ENCODE results near the gene GLRA3.
A peak's percentile ranks its signal among the peaks of the same experiment; 100 is the strongest.
"Not testable (repeated sequence)": the region's sequence is repeated elsewhere in the genome, so short reads cannot be mapped to it uniquely, and the experiment has no call there.

Gene GLRA3

DNA sequence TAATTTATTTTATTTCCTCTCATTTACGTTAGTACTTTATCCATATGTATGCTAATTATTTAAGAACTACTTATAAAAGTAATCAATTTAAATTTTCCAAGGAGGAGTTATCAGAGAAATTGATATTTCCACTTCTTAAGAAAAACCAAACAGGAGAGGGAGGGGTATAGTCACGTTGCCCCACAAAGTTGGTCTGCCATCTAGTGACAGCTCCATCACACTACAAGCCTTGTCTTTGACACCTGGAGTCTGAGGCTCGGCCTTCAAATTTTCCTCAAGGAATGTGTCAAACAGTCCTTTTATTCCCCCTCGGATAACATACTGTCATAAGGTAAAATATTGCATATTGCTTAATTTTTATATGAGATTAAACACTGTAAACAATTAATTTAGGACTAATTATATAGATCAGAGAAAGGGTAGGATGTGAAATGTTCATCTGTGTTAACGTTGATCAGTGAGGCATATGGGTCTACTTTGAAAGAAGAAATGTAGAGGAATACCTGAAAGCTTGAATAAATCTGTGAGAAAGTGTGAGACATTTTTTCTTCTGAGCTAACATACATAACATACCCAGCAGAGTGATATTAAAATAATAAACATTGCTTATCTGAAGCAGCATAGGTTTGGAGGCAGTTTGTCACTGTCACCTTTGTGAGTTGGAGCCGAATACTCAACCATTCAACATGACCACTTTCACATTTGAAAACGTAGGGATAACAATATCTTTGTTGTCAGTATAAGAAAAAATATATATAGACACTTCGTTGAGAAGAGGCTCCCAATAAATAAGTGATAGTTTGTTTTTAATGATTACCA lies 114.4 kb downstream of the GLRA3 start:
- peak; percentile 65 for DNase-seq (ENCODE audit: low spot score)

DNA sequence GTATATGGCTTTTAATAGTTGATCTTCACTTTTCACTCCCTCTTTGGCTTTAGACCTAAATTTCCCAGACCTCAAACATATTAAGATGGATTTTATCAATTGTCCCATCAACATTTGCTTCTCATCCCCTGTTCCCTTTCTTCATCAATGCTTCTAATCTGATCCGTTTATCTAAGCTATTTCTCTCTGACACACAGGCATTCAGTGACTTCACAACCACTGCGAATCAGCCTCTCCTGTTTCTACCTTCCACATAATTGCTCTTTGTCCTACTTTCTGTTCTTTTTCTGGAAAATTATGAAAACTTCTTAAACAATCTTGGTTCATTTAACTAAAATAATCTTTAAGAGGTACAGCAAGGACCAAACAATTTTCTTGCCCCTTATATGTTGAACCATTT lies 115.2 kb downstream of the GLRA3 start:
- DNase-seq (ENCODE audit: low spot score), result no peak

DNA sequence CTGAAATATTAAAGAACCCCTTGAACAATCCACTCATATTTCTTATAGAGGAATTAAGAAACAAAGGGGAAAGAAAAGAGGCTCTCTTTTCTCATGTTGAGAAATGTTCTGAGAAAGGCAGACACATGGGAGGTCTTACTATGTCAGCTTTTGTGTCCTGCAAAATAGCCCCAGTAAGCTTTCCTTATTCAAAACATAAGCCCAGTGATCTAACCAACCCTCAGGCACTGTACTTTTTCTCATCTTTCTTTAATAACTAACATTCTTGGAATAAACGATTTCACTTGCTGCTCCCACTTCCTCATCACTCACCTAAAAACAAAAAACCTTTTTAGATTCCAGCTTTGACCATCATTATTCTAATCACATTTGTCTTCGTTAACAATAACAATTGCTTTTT lies 115.9 kb downstream of the GLRA3 start:
- no peak for DNase-seq (ENCODE audit: low spot score)

- DNase-seq (ENCODE audit: low spot score), result no peak
Observed at GRCh38 chr4:174709526-174709925, 119.5 kb downstream of the GLRA3 start.

DNA sequence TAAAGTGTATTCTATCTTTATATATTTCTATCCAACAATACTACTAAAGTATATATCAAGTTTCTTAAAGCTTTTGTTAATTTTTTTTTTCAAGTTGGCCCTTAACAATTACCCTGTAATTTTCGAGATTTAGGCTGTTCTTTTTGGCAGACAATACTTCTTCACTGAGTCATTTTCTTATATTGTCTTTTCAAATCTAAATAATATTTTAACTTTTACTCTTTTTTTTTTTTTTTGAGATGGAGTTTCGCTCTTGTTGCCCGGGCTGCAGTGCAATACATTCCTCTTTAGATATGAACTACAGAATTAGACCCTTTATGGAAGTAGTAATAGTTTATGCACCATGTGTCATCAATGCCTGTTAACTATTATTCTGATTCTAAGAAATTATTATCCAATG lies 120.7 kb downstream of the GLRA3 start:
- DNase-seq (ENCODE audit: low spot score), result no peak

DNA sequence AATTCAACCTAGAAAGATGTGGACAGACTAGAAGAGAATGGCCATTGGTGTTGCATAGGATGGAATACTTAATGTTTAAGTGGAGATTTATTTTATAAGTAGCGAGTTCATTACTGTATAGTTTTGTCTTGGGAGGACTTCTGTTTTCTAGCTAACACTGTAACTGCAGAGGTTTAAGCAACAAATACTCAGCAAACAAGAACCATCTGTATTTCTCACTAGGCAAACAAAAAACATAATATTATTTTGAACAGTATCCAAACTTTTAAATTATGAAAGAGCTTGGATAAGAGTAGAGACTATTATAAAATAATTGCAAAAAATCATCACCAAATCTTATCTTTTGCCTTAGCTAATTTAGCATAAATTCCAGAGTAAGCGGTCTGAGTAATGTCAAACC lies 121.1 kb downstream of the GLRA3 start:
- no peak for DNase-seq (ENCODE audit: low spot score)

- DNase-seq (ENCODE audit: low spot score), result no peak
Observed at GRCh38 chr4:174707051-174707676, 121.9 kb downstream of the GLRA3 start.

DNA sequence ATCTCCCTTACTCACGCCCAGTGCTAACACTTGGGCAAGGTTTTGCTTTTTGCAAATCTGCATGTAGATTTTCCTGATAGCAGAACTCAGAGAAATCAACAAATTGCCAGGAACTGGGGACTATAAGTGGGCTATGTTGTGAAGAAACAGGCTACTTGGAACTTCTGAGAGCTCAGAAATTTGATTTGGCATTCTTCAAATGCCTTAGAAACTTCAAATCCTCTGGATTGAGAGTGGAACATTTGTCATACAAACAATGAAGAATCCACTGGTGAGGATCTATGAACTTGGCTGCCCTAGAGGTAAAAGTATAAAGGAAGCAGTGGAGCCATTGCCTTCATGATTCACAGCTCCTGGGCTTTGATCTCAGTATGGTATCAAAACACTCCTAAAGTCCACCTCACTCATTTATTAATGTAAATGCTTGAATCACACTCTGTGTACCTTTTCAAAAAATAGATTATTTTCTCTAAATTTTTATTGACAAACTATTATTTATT lies 126.0 kb downstream of the GLRA3 start:
- peak; percentile 16 for DNase-seq (ENCODE audit: low spot score)

- DNase-seq (ENCODE audit: low spot score), result no peak
Observed at GRCh38 chr4:174699654-174700053, 129.4 kb downstream of the GLRA3 start.

DNA sequence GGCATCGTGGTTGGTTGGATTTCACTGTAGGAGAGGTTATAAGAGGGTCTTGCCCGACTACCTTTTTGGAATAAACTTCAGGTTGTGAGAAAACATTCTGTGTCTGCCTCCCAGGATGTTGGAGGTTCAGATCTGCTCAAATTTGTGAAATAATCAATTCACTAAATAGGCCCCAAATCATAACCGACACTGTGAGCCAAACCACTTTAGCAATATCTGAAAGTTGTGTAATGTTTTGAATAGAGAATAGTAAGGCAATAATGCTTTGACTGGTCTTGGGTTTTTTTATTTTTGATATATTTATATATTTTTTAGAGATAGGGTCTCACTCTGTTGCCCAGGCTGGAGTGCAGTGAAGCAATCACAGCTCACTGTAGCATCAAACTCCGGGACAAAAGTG lies 131.2 kb downstream of the GLRA3 start:
- DNase-seq (ENCODE audit: low spot score), result no peak

DNA sequence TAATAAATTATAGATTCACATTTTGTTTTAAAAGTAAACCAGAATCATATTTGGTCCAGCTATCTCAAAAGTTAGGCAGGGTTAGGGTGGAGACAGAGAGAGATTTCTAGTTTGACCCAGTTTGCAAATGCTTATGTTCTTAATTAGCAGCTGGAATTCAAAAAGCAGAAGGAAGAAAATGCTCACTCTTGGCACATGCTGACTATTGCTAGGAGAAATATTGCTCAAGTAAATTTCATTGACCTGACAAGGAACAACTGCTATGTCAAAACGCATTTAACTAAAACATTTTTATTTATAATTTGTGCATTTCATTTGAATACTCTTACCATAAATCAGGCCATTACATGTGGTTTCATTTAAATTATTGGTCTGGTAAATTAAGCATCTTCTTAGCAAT lies 131.8 kb downstream of the GLRA3 start:
- peak; percentile 60 for DNase-seq (ENCODE audit: low spot score)

GRCh38 chr4:174696657-174697056 lies 132.4 kb downstream of the GLRA3 start:
- DNase-seq (ENCODE audit: low spot score), result no peak

DNA sequence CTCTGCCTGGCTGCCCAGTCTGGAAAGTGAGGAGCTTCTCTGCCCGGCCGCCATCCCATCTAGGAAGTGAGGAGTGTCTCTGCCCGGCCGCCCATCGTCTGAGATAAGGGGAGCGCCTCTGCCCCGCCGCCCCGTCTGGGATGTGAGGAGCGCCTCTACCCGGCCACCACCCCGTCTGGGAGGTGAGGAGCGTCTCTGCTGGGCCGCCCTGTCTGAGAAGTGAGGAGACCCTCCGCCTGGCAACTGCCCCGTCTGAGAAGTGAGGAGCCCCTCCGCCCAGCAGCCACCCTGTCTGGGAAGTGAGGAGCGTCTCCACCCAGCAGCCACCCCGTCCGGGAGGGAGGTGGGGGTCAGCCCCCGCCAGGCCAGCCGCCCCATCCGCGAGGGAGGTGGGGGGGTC lies 137.2 kb downstream of the GLRA3 start:
- not testable (repeated sequence) for DNase-seq (ENCODE audit: low spot score)

GRCh38 chr4:174690665-174691064 lies 138.4 kb downstream of the GLRA3 start:
- DNase-seq (ENCODE audit: low spot score), result no peak

DNA sequence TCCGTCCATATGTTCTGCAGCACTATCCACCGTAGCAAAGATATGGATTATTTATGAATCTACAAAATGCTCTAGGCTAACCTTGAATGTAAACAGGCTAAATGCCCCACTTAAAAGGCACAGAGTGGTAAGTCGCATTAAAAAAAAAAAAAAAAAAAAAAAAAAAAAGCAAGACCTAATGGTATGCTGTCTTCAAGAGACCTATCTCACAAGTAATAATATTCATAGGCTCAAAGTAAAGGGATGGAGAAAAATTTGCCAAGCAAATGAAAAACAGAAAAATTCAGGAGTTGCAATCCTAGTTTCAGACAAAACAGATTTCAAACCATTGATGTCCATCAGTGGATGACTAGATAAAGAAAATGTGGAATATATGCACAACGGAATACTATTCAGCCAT lies 139.4 kb downstream of the GLRA3 start:
- DNase-seq (ENCODE audit: low spot score), result no peak

DNA sequence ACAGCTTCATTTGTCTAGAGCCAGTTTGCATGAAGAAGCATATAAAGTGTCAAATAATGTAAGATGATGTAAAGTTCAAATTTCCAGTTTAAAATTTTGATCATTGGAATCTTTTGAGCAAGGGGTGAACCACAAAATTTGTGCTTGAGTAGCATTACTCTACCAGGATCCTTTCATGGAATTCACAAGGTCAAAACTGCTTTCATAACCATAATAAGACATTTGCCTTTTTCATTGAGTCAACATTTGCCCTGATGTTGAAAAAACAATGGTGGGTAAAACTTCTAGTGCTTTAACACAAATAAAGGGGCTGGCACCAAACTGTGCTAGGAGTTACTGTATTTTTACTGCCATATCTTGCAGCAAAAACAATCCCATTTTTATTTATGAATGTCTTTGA lies 142.2 kb downstream of the GLRA3 start:
- DNase-seq (ENCODE audit: low spot score), result no peak

DNA sequence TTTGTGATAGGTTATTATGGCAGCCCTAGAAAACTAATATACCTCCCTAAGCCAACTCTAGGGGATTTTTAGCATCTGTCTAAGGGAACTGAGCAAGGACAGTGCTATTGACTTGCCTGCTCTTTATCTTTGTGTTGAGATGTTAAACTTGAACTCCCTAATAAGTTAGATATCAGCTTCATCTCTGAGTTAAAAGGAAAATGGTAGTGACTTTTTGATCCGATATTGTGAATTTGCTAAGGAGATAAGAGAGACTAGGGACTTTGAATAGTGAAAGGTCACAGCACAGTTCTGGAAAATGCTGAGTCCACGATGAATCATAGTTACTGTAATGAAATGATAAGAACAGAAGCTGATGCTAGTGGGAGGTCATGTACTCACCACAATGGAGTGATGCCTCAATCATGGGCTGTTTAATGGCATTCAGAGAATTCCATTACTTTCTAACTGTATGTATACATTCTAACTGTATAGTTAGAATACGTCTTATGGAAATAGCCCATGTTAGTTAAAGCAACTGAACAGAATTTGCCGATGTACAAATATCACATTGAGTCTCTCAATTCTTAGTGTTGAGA lies 147.2 kb downstream of the GLRA3 start:
- DNase-seq (ENCODE audit: low spot score), result peak; percentile 18

GRCh38 chr4:174674305-174674840 lies 154.7 kb downstream of the GLRA3 start:
- no peak for DNase-seq (ENCODE audit: low spot score)

DNA sequence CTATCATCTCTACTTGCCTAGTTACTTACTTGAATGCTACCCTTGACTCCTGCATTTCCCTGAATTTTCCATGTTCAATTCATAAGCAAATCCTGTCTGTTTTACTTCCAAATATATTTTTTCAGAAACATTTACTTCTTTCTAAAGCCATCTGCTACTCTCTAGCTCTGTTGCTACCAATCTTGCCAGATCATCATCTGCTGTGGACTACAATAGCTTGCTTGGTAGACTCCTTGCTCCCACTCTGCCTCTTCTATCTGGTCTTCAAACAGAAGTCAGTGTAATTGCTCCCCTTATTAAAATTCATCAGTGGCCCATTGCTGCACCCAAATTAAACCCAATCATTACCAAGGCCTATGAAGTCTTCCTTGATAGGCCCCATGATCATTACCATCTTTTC lies 155.2 kb downstream of the GLRA3 start:
- no peak for DNase-seq (ENCODE audit: low spot score)

GRCh38 chr4:174672276-174672675 lies 156.8 kb downstream of the GLRA3 start:
- peak; percentile 27 for DNase-seq (ENCODE audit: low spot score)

DNA sequence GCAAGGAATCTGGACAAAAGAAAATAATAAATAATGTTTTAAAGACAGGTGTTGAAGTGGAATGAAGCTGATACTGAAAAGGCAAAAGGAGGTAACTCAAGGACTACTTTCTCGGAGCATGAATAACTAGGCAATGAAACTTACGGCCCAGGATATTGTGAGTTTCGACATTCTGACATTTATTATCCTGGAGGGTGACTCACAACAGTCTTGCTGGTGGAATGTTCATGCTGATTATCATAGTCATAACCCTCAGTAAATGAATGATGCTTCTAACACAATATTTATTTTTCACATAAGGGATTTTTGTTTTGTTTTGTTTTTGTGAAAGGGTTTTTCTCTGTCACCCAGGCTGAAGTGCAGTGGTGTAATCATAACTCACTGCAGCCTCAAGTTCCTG lies 159.8 kb downstream of the GLRA3 start:
- peak; percentile 79 for DNase-seq (ENCODE audit: low spot score)

DNA sequence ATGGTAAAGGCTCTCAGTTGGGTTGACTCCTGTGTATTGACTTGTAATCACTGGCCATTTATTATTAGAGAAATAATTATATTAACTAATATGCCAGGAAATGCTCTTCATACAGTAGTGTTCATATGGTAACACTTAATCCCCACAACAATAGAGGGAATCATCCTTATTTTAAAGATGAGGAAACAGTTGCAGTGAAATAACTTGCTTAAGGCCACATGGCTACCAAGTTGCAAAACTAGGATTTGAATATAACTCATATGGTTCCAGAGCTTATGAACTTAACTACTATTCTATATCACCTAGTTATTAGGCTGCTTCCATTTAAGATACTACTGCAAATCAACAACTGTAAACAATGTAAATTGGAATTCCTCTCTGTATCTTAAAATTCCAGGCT lies 163.2 kb downstream of the GLRA3 start:
- DNase-seq (ENCODE audit: low spot score), result no peak

DNA sequence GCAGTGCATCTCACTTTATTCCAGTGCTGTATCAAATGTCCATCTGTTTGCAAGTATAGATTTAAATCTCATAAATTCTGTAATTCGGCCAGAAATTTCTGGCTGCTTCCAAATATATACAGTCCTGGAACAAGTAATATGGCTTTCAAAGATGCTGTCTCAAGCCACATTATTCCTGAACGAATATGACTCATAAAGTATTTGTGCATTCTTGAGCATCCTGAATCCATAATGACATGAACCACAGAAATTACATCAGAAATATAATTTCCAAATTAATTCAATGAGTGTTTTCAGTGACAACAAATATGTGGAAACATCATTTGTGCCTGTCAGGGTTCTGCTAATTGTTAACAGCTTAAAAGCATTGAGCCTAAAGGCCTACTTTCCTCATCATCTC lies 165.8 kb downstream of the GLRA3 start:
- DNase-seq (ENCODE audit: low spot score), result no peak

All from AG20443 (cell line).